ES-I3 (cell line): Measurements from ENCODE around the gene ANXA10.

Experiments
- H3K36me3 ChIP-seq: 2 replicates; pipeline ENCODE4 v1.6.1; 2013; ENCODE audit warnings: mild to moderate bottlenecking, low read length, control low read depth, moderate library complexity; ENCODE audit not compliant: insufficient read depth
- H3K4me1 ChIP-seq: 2 replicates; pipeline ENCODE4 v1.6.1; 2013; ENCODE audit warnings: mild to moderate bottlenecking, control low read depth, low read length; ENCODE audit not compliant: insufficient read depth
- H3K9ac ChIP-seq: 2 replicates; pipeline ENCODE4 v1.6.1; 2013; ENCODE audit warnings: low read depth, mild to moderate bottlenecking, low read length, moderate library complexity
- H3K9me3 ChIP-seq: 2 replicates; pipeline ENCODE4 v1.6.1; 2013; ENCODE audit warnings: mild to moderate bottlenecking, low read length, moderate library complexity; ENCODE audit not compliant: control insufficient read depth, insufficient read depth

Gene ANXA10, protein sequence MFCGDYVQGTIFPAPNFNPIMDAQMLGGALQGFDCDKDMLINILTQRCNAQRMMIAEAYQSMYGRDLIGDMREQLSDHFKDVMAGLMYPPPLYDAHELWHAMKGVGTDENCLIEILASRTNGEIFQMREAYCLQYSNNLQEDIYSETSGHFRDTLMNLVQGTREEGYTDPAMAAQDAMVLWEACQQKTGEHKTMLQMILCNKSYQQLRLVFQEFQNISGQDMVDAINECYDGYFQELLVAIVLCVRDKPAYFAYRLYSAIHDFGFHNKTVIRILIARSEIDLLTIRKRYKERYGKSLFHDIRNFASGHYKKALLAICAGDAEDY

DNA sequence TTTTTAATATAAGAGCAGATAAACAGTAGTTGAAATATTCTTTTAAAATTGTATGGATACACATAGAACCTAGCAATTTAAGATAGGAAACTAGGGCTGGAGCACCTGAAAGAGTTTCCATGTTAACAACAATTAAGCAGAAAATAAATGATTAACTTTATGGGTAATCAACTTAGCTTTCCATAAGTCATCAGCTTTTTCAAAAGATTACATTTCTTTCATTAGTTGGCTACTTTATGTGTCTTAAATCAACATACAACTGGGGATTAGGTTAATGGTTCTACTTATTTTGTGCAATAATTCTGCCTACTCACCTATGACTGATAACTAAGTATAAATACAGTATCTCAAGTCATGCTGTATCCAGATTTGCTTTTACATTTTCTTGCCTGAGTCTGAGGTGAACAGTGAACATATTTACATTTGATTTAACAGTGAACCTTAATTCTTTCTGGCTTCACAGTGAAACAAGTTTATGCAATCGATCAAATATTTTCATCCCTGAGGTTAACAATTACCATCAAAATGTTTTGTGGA lies at the start of gene ANXA10:
Gene ANXA10, plus strand, starts transcription at position 362 of the 537 bp plus-strand sequence. Its CDS starts 164 bp downstream, at position 526.
- no peak within 1 kb of the TSS for H3K9ac ChIP-seq
- H3K4me1 ChIP-seq = no peaks in the 10 kb centered on the region
- no peaks in the 10 kb centered on the region for H3K36me3 ChIP-seq
- H3K9me3 ChIP-seq = peaks cover 4% of the 10 kb centered on the region; the same call in 1 of the 2 replicates

DNA sequence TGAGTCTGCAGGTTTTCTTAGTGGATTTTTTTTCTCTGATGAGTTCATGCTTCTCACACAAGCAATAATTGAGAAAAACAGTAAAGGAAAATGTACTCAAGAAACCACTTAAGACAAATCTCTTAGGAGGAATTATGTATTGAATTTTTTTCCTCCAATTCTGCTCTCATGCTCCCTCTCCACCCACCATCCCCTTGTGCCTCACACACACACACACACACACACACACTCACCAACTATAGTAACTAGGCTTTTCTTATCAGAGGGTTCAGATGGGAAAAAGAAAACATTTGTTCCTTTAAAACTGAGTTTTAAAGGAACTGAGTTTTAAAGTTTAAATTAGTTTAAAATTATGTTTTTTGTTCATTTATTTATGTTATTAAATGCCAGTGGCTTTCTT lies 47.0 kb upstream of the ANXA10 start:
- Histone ChIP-seq H3K9ac (no peak overlapping the region), H3K36me3 (no peaks in the 10 kb centered on the region), H3K4me1 (no peaks in the 10 kb centered on the region), H3K9me3 (peaks cover 7% of the 10 kb centered on the region; the same call in 1 of the 2 replicates)

DNA sequence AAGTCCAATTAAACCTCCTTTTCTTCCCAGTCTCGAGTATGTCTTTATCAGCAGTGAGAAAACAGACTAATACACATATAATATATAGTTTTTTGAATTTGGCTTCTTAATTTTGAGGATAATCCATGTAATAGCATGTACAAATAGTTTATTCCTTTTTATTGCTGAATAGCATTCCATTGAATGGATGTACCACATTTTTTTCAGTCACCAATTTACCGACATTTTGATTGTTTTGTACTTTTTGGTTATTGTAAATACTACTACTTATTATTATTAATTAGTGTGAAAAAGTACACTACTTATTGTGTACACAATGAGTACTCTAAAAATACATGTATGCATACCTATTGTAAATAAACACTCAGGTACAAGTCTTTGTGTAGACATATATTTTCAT lies 42.3 kb upstream of the ANXA10 start:
- Histone ChIP-seq H3K9me3 (peaks cover 7% of the 10 kb centered on the region; the same call in 1 of the 2 replicates), H3K36me3 (no peaks in the 10 kb centered on the region)

DNA sequence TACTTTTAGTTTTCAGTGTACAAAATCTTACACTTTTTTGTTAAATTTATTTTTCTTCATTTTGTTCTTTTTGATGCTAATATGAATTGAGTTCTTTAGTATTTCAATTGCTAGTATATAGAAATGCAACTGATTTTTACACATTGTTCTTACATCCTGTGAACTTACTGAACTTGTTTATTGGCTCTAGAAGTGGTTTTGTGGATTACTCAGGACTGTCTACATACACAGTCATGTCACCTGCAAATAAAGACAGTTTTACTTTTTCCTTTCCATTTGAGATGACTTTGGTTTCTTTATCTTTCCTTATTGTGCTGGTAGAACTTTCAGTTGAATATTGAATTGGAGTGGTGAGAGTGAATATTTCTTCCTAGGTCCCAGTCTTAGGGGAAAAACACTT lies 40.8 kb upstream of the ANXA10 start:
- H3K9me3 ChIP-seq = peaks cover 7% of the 10 kb centered on the region; the same call in 1 of the 2 replicates
- no peaks in the 10 kb centered on the region for H3K4me1 ChIP-seq
- no peak overlapping the region for H3K9ac ChIP-seq
- H3K36me3 ChIP-seq = no peaks in the 10 kb centered on the region

More for the DNA sequence above, 42.3 kb upstream of the ANXA10 start:
- Histone ChIP-seq H3K9ac (no peak overlapping the region), H3K4me1 (no peaks in the 10 kb centered on the region)

DNA sequence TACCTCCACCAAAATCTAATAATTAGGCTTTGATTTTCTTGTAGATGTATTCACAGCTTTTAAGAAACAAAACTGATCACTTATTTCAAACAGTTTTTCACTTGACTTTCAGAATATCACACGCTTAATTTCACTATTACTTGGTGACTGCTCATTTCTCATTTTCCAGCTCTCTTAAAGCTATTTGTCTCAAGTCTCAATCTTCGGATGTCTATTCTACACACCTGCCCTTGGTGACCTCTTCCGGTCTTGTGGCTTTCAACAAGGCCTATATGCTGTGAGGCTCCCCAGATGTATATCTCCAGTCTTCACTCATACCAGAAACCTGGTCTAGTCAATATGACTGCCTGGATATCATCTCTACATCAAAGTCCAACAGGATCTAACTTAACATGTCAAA lies 34.9 kb upstream of the ANXA10 start:
- no peak overlapping the region for H3K9ac ChIP-seq
- H3K9me3 ChIP-seq = no peaks in the 10 kb centered on the region
- H3K4me1 ChIP-seq = no peaks in the 10 kb centered on the region
- H3K36me3 ChIP-seq = no peaks in the 10 kb centered on the region

DNA sequence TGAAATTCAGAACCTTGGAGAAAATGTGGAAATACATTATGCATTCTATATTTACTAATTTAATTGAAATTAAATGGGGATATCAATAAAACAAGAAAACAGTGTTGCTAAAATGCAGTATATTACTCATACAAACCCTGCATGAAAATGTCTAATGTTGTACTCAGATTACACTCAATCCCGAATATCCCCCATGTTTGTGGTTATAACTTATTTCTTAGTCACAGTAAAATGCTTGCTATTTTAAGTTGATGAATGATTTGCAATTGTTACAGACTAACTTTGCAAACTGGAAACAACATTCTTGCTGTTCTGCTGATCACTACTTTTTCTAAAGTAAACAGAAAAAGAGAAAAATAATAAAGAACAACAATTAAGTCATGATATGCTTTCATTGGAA lies 33.1 kb upstream of the ANXA10 start:
- no peaks in the 10 kb centered on the region for H3K36me3 ChIP-seq
- H3K9ac ChIP-seq = no peak overlapping the region
- H3K4me1 ChIP-seq = no peaks in the 10 kb centered on the region
- H3K9me3 ChIP-seq = no peaks in the 10 kb centered on the region; the same call in 1 of the 2 replicates

DNA sequence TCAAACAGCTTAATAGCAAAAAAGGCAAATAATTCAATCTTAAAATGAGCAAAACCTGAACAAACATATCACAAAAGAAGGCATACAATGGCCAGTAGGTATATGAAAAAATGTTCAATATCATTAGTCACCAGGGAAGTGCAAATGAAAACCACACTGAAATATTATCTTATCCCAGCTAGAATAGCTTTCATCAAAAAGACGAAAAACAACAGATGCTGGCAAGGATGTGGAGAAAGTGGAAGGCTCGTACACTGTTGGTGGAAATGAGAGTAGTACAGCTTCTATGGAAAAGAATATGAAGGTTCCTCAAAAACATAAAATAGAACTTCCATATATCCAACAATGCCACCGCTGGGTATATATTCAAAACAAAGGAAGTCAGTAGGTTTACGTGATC lies 29.3 kb upstream of the ANXA10 start:
- H3K9ac ChIP-seq = no peak overlapping the region
- H3K36me3 ChIP-seq = no peaks in the 10 kb centered on the region
- H3K9me3 ChIP-seq = no peaks in the 10 kb centered on the region; the same call in 1 of the 2 replicates
- no peaks in the 10 kb centered on the region for H3K4me1 ChIP-seq

DNA sequence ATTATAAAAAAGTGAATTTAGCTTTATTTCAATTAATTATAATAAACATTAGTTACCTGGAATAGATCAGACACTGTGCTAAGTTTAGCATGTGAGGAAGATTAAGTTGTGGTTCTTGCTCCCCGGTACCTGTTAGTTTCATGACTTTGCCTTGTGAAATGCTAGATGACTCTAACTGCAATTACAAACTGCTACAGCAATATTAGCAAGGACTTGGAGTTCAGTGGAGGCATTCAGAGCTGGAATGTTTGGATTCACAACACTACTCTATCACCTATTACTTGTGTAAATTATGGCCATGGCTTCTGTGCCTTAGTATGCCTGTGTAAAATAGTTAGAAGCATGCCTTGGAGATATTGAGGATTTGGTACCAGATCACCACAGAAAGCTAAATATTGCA lies 21.4 kb upstream of the ANXA10 start:
- Histone ChIP-seq H3K36me3 (no peaks in the 10 kb centered on the region), H3K4me1 (no peaks in the 10 kb centered on the region), H3K9ac (no peak overlapping the region), H3K9me3 (no peaks in the 10 kb centered on the region)

DNA sequence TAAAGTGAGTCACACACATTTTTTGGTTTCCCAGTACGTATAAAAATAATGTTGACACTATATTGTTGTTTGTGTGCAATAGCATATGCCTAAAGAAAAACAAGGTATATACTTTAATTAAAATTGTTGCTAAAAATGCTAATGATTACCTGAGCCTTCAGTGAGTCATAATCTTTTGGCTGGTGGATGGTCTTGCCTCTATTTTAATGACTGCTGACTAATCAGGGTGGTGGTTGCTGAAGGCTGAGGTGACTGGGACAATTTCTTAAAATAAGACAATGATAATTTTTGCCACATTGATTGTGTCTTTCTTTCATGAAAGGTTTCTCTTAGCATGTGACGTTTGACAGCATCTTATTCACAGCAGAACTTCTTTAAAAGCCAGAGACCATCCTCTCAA lies 21.0 kb upstream of the ANXA10 start:
- Histone ChIP-seq H3K9me3 (no peaks in the 10 kb centered on the region), H3K36me3 (no peaks in the 10 kb centered on the region), H3K4me1 (no peaks in the 10 kb centered on the region), H3K9ac (no peak overlapping the region)

DNA sequence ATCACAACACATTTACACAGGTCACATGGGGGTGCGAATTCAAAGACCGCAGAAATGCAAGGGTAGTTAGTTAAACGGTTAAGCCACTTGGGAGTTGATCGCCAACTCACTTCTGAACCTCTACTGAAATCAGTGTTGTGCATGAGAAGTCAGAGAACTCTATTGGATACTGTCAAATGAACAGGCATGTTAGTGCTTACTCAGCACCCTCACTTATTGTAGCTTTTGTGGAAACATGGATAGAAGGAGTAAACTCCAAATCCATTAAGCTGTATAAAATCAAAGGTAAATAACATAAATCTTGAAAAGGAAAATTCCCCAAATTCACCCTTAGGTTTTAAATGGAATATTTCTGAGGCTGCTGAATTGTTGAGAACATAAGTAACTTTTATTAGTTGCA lies 17.5 kb upstream of the ANXA10 start:
- H3K4me1 ChIP-seq = no peaks in the 10 kb centered on the region
- no peaks in the 10 kb centered on the region for H3K36me3 ChIP-seq
- no peak overlapping the region for H3K9ac ChIP-seq
- no peaks in the 10 kb centered on the region for H3K9me3 ChIP-seq

DNA sequence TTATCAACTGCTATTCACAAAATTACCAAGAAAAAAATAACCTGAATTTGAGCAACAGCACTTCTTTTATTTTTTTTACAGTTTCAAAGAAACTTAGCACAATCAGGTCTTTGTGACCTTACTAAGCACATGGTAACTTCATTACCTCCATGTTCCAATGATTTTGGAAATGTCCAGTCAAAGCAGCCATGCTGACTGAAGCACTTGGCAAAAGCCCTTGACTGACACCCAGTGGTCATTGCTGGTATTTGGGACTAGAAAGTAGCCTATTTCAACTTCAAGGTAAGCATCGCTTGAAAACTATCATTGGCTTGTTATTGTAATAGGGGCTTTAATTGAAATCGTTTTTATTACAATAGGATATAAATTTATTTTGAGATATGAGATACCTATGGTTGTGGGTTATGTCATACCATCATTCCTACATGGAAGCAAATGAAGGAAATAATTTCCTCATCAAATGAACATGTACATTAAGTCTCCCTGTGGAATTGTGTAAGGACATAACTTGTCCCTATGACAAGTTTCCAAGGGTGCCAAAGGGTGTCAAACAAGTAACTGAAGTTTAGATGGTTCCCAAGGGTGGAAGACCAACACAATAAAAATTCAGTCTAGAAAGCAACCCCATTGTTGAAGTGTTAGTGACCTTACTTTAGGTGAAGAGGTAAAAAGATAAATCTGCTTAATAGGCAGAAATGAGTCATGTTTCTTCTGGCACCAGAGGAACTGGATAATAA lies 15.2 kb upstream of the ANXA10 start:
- H3K4me1 ChIP-seq = no peaks in the 10 kb centered on the region
- no peak overlapping the region for H3K9ac ChIP-seq
- H3K36me3 ChIP-seq = no peaks in the 10 kb centered on the region
- no peaks in the 10 kb centered on the region for H3K9me3 ChIP-seq

DNA sequence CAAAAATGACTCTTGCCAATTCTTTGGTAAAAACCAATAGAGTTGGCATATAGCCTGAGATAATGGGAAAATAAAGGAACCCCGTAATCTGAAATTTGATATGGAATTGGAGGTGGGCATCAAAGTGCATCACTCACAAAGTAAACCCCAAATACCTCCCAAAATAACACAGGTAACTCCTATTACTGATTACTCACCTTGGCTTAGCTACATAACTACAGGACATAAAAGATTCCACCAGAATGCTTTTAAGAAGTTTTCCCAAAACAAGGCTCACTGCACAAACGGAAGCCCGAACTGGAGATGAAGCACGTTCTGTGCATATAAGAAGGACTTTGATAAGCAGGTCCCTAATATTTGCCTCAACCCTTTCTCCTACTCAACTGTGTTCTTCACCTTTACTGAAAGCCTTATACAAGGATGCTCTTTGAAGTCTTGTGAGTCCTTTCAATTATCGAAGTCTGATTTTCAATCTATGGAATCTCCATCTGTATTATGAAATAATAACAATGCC lies 14.6 kb upstream of the ANXA10 start:
- Histone ChIP-seq H3K9ac (no peak overlapping the region), H3K4me1 (no peaks in the 10 kb centered on the region), H3K36me3 (no peaks in the 10 kb centered on the region), H3K9me3 (no peaks in the 10 kb centered on the region)

DNA sequence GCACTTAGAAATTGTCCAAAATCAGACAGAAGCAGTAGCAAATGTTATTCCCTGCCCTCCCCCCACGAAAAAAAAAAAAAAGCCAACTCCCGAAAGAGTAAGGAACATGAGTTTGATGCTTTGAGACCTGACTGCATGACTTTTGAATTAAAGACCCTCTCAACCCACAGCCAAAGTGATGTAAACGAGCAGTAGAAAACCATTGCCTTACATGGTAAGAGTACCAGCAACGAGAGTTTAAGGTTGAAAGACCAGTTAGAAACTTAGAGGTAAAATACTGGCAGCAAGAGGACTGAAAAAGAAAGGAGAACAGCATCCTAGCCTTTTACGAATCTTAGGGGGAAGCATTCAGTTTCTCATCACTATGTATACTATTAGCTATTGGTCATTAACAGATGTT lies 10.0 kb upstream of the ANXA10 start:
- peaks cover 4% of the 10 kb centered on the region; the same call in 1 of the 2 replicates for H3K9me3 ChIP-seq
- no peak overlapping the region for H3K9ac ChIP-seq
- H3K4me1 ChIP-seq = no peaks in the 10 kb centered on the region
- H3K36me3 ChIP-seq = no peaks in the 10 kb centered on the region

DNA sequence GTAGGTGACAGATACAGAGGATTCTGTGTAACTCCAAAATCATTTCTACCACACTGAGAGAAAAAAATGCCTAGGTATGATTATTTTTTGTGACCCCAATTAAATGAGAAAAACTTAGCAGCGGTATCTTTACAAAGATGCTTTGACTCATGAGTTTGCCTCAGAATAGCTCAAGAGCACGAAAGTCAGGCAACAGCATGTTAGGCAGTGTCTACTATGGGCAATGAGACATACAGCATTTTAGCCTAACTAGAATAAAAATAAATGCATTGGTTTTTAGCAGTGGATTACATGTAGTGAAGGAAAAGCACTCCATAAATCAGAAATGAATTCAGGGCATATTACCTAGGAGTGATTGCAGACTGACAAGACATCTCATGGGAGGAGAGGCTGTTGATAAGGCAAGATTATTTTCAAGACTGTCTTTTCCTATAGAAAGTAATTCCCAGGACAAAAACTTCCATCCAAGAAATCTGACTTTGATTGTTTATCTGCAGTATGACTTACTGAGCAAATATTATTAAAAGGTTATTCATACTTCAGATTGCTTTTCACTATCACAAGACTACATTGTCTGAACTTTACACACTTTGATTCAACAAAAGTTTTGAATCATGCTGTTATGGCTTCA lies 3.6 kb downstream of the ANXA10 start:
- Histone ChIP-seq H3K36me3 (no peaks in the 10 kb centered on the region), H3K4me1 (no peaks in the 10 kb centered on the region), H3K9me3 (no peaks in the 10 kb centered on the region), H3K9ac (no peak overlapping the region)
